ENCODE measurements around the gene KRT72.

KRT72 gene

GRCh38 chr12:52580496-52580895 lies 20.8 kb downstream of the KRT72 start:
- no peak for DNase-seq (ENCODE audit: low read depth in 1 of 2, low spot score in 1 of 2)

- no peak for DNase-seq (ENCODE audit: low read depth in 1 of 2, low spot score in 1 of 2)
These were observed 21.5 kb downstream of the KRT72 start for GRCh38 chr12:52579468-52580465.

GRCh38 chr12:52578469-52578868 lies 22.8 kb downstream of the KRT72 start:
- DNase-seq (ENCODE audit: low read depth in 1 of 2, low spot score in 1 of 2): no peak

- no peak for DNase-seq (ENCODE audit: low read depth in 1 of 2, low spot score in 1 of 2)
These were observed 23.9 kb downstream of the KRT72 start for GRCh38 chr12:52577316-52577715.

GRCh38 chr12:52575948-52576347 lies 25.3 kb downstream of the KRT72 start:
- DNase-seq (ENCODE audit: low read depth in 1 of 2, low spot score in 1 of 2): no peak

- no peak for DNase-seq (ENCODE audit: low read depth in 1 of 2, low spot score in 1 of 2)
These were observed 26.0 kb downstream of the KRT72 start for GRCh38 chr12:52575256-52575655.

- DNase-seq (ENCODE audit: low read depth in 1 of 2, low spot score in 1 of 2): no peak
These were observed 27.5 kb downstream of the KRT72 start, which contains the start of gene KRT74 for GRCh38 chr12:52573743-52574142. KRT74 (minus strand) TSS chr12:52573843; CDS start chr12:52573777, 66 bp downstream.

- DNase-seq (ENCODE audit: low read depth in 1 of 2, low spot score in 1 of 2): no peak
These were observed 28.0 kb downstream of the KRT72 start for GRCh38 chr12:52573306-52573705.

- no peak for DNase-seq (ENCODE audit: low read depth in 1 of 2, low spot score in 1 of 2)
These were observed 30.8 kb downstream of the KRT72 start for GRCh38 chr12:52570511-52570910.

- no peak for DNase-seq (ENCODE audit: low read depth in 1 of 2, low spot score in 1 of 2)
These were observed 33.2 kb downstream of the KRT72 start for GRCh38 chr12:52568111-52568510.

- DNase-seq (ENCODE audit: low read depth in 1 of 2, low spot score in 1 of 2): no peak
These were observed 34.4 kb downstream of the KRT72 start for GRCh38 chr12:52566847-52567291.

GRCh38 chr12:52564582-52564981 lies 36.7 kb downstream of the KRT72 start:
- DNase-seq (ENCODE audit: low read depth in 1 of 2, low spot score in 1 of 2): no peak

- DNase-seq (ENCODE audit: low read depth in 1 of 2, low spot score in 1 of 2): no peak
These were observed 39.3 kb downstream of the KRT72 start for GRCh38 chr12:52561880-52562449.

- DNase-seq (ENCODE audit: low read depth in 1 of 2, low spot score in 1 of 2): no peak
These were observed 41.3 kb downstream of the KRT72 start for GRCh38 chr12:52559979-52560378.

GRCh38 chr12:52558781-52559445 lies 42.4 kb downstream of the KRT72 start:
- DNase-seq (ENCODE audit: low read depth in 1 of 2, low spot score in 1 of 2): no peak

- DNase-seq (ENCODE audit: low read depth in 1 of 2, low spot score in 1 of 2): no peak
These were observed 43.8 kb downstream of the KRT72 start for GRCh38 chr12:52557476-52557875.

- no peak for DNase-seq (ENCODE audit: low read depth in 1 of 2, low spot score in 1 of 2)
These were observed 45.7 kb downstream of the KRT72 start for GRCh38 chr12:52555577-52555976.

- DNase-seq (ENCODE audit: low read depth in 1 of 2, low spot score in 1 of 2): no peak
These were observed 48.5 kb downstream of the KRT72 start, which contains the start of gene KRT71 for GRCh38 chr12:52552681-52553195. KRT71 (minus strand) TSS chr12:52553145; CDS start chr12:52553077, 68 bp downstream.

GRCh38 chr12:52552055-52552454 lies 49.2 kb downstream of the KRT72 start:
- DNase-seq (ENCODE audit: low read depth in 1 of 2, low spot score in 1 of 2): no peak

- DNase-seq (ENCODE audit: low read depth in 1 of 2, low spot score in 1 of 2): no peak
These were observed 49.9 kb downstream of the KRT72 start for GRCh38 chr12:52551216-52551865.

GRCh38 chr12:52546126-52546525 lies 55.1 kb downstream of the KRT72 start:
- no peak for DNase-seq (ENCODE audit: low read depth in 1 of 2, low spot score in 1 of 2)

All from activated CD4-positive, alpha-beta T cell treated with anti-CD3 and anti-CD28 coated beads, Interleukin-2, amount 50 U/mL, for 24 hours (primary cell).